Heart right ventricle (tissue), 16 donors: ENCODE results near the gene ADGRG7. TPM values are rescaled to one million over a fixed set of nuclear protein-coding genes. Genes with fewer than 3 reads are reported as not detected.

Experiments used
- ATAC-seq, 8 donors: fragments of 200-7000 bp; cut with Tn5 transposase; one replicate each; pipeline ENCODE4 v1.9.1; 2020; ENCODE audit warnings: mild to moderate bottlenecking in 8 of 8, moderate library complexity in 8 of 8, moderate number of reproducible peaks in 1 of 8
- DNase-seq, 2 donors: peaks; one replicate each; pipeline ENCODE4 v3.0.0-alpha.2; 2020
- H3K27ac ChIP-seq, 10 donors: fragments of 200-600 bp; sonication (generic) in 2 of 10; one replicate each; pipeline versions ENCODE4 v1.5.0 to v1.8.0; 2020 to 2022; ENCODE audit warnings: mild to moderate bottlenecking in 3 of 10
- H3K27me3 ChIP-seq, 7 donors: fragments of 200-600 bp; one replicate each; pipeline ENCODE4 v1.8.0; 2021 to 2022; ENCODE audit warnings: mild to moderate bottlenecking in 2 of 7
- H3K36me3 ChIP-seq, 9 donors: fragments of 200-600 bp; sonication (generic) in 1 of 9; one replicate each; pipeline versions ENCODE4 v1.5.0 to v1.8.0; 2020 to 2022; ENCODE audit warnings: mild to moderate bottlenecking in 2 of 9
- H3K4me1 ChIP-seq, 9 donors: fragments of 200-600 bp; sonication (generic) in 1 of 9; one replicate each; pipeline versions ENCODE4 v1.5.0 to v1.8.0; 2020 to 2022; ENCODE audit warnings: mild to moderate bottlenecking in 4 of 9
- H3K4me3 ChIP-seq, 10 donors: fragments of 200-600 bp; sonication (generic) in 2 of 10; one replicate each; pipeline versions ENCODE4 v1.5.0 to v1.8.0; 2020 to 2022; ENCODE audit warnings: mild to moderate bottlenecking in 7 of 10, moderate library complexity in 2 of 10
- H3K9me3 ChIP-seq, 11 donors: fragments of 200-600 bp in 10 of 11; sonication (generic) in 2 of 11; one replicate each; pipeline versions ENCODE4 v1.5.0 to v1.8.0; 2013 to 2022; ENCODE audit warnings: mild to moderate bottlenecking in 2 of 11, control low read depth in 1 of 11, moderate library complexity in 1 of 11
- WGBS, 2 donors: extraction: QIAGEN DNeasy Blood & Tissue Kit; methylation state at CpG; one replicate each; pipeline ENCODE4 v1.1.7; 2013; ENCODE audit warnings: inconsistent platforms in 1 of 2; 5-methylcytosine and 5-hydroxymethylcytosine counted together
- intact Hi-C, 10 donors: fragments of 100-400 bp; cut with DNase I; formaldehyde crosslinking; loops; one replicate each; pipeline versions ENCODE4 v1.11.1 to v1.14.2; 2022
- polyA plus RNA-seq, 2 donors: library from polyadenylated mRNA; stranded (reverse); fragments of 200-250 nt; gene quantifications; one replicate each; pipeline ENCODE4 v1.2.3, GENCODE V29; 2013
- total RNA-seq, 10 donors: library from RNA; stranded (reverse); fragmentation: NEBNext Ultra II Directional in 3 of 10; extraction: Animal tissue kit (Norgen Biotek cat#: 25700) in 3 of 10; gene quantifications; one replicate each; pipeline versions ENCODE4 v1.2.1 to v1.2.4, GENCODE V29; 2021 to 2023
- TF ChIP-seq, protein P1 (sequence below), 9 donors: fragments of 200-600 bp; sonication (generic) in 2 of 9; IDR thresholded peaks; one replicate each; pipeline versions ENCODE4 v1.5.0 to v1.8.0; 2021 to 2022; ENCODE audit warnings: antibody characterized with exemption in 9 of 9, mild to moderate bottlenecking in 5 of 9, moderate library complexity in 1 of 9
- donor health status: Arrhythmogenic right ventricular cardiomyopathy.
- donor health status: ischemic (EF 13 %, LVEDD 7.1; RV severe dilation, severe dysfunction).
- donor health status: healthy with polysubstance abuse.
- donor health status: DM: no; HTN: yes; CAD: no.
- donor health status: DM: no; HTN: no; CAD: no.
- donor health status: ischemic (EF 25% LVEDD 6.9; RV normal size, moderate dysfunction).
- donor health status: ischemic (EF 25% LVEDD 5.7; RV mildly dilated, moderate dysfunction).
- donor health status: healthy.
- donor health status: DM: yes; HTN: yes; CAD: no.
- donor health status: Ischemic cardiomyopathy.
- donor health status: ischemic (EF 35%, LVEDD 5.7; RV mildly dilated, moderate dysfunction).
- donor health status: nonischemic (EF 11% LVEDD 7.7; RV severe dilation, severe dysfunction).
- donor health status: DM: yes; HTN: yes; CAD: no.
- donor health status: PGD.
- donor health status: ischemic (EF 29% LVEDD 5.4; RV normal size, mild dysfunction).
- donor health status: nonischemic (EF 23%, LVEDD 6.1; RV moderate dilation, normal function).

Gene ADGRG7
- total and polyA plus RNA-seq, 12 donors = 0.30 TPM; not detected in 11

DNA sequence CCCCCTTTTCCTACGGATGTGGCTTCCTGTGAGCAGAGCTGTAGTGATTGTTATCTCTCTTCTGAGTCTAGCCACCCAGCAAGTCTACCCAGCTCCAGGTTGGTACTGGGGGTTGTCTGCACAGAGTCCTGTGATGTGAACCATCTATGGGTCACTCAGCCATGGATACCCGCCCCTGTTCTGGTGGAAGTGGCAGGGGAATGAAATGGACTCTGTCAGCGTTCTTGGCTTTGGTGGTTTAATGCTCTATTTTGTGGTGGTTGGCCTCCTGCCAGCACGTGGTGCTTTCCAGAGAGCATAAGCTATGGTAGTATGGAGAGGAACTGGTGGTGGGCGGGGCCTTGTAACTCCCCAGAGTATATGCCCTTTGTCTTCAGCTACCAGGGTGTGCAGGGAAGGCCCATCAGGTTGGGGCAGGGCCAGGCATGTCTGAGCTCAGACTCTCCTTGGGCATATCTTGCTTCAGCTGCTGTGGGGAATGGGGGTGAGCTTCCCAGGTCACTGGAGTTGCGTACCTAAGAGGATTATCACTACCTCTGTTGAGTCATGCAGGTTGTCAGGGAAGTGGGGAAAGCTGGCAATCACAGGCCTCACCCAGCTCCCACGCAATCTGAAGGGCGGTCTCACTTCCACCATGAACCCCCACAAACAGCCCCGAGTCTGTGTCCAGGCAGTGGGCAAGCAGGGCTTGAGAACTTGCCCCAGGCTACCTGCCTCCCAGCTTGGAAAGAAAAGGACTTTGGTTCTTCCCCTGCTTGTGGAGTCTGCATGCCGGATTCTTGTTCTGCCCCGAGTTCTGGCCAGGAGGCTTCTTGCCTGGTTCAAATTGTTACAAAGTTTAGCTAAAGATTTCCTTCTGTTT lies 9.0 kb upstream of the ADGRG7 start:
- intact Hi-C loops = no loop called here
- H3K4me3 ChIP-seq = no peak overlapping the region
- H3K36me3 ChIP-seq = no peaks in the 10 kb centered on the region
- ATAC-seq = no peak
- peaks cover 0 to 3% (median 0%) of the 10 kb centered on the region in 7 donors for H3K27me3 ChIP-seq
- H3K4me1 ChIP-seq = peaks cover 0 to 18% (median 0%) of the 10 kb centered on the region in 9 donors
- TF ChIP-seq, protein P1, sequence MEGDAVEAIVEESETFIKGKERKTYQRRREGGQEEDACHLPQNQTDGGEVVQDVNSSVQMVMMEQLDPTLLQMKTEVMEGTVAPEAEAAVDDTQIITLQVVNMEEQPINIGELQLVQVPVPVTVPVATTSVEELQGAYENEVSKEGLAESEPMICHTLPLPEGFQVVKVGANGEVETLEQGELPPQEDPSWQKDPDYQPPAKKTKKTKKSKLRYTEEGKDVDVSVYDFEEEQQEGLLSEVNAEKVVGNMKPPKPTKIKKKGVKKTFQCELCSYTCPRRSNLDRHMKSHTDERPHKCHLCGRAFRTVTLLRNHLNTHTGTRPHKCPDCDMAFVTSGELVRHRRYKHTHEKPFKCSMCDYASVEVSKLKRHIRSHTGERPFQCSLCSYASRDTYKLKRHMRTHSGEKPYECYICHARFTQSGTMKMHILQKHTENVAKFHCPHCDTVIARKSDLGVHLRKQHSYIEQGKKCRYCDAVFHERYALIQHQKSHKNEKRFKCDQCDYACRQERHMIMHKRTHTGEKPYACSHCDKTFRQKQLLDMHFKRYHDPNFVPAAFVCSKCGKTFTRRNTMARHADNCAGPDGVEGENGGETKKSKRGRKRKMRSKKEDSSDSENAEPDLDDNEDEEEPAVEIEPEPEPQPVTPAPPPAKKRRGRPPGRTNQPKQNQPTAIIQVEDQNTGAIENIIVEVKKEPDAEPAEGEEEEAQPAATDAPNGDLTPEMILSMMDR (IDR thresholded peaks at IDR 0.05) = no peak
- H3K27ac ChIP-seq = no peak overlapping the region
- no peak for DNase-seq
- peaks cover 0 to 5% (median 0%) of the 10 kb centered on the region in 11 donors for H3K9me3 ChIP-seq
- 74 to 77% methylated on average over 11 of the region's 11 CpGs for WGBS, 2 donors

DNA sequence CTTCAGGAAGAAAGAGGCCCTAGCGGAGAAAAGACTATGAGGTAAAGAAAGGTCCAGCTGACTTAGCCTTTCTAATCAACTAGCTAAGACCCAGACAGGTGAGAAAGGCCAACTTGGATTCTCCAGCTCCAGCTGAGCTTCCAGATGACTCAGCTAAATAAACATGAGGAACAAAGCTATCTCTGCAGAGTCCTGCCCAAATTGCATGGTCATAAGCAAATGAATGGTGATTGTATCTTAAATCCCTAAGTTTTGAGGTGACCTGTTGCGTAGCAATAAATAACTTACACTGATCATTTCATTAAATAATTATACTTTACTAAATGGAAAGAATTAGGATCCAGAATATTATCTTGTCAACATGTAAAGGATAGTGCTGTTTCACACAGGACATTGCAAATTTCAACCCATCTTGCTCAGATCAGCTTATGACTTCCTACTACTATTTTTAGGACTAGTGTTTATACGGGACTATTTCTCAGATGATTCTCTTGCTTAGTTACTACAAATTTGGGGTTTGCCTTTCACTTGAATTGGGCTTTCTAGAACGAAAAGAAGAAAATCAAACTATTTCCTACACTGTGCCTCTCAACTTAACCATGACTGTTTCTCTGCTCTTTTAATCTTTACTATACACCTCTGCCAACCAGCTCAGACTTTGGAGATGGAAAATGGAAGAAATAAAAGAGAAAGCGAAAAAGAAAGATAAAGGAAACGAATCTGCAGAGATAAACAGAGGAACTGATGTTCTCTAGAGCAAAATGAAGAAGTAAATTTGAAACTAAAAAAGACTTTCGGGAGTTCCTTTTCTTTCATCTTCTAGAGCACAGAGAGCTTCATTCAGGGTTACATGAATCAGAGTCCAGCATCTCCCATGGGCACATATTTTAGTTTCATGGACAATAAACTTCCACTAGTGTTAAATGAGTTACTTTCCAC lies 6.6 kb upstream of the ADGRG7 start:
- Histone ChIP-seq H3K27me3 (peaks cover 0 to 7% (median 0%) of the 10 kb centered on the region in 7 donors), H3K36me3 (no peaks in the 10 kb centered on the region), H3K4me3 (peak overlapping the region in 6 of 10 donors; percentile 2 to 32 (median 16)), H3K27ac (peak overlapping the region in 4 of 10 donors; percentile 9 to 61 (median 30)), H3K4me1 (peaks cover 0 to 18% (median 0%) of the 10 kb centered on the region in 9 donors), H3K9me3 (peaks cover 0 to 5% (median 0%) of the 10 kb centered on the region in 11 donors)
- 52 to 60% methylated on average over 7 of the region's 7 CpGs for WGBS, 2 donors
- TF ChIP-seq, protein P1 (IDR thresholded peaks at IDR 0.05) = no peak
- ATAC-seq (peak in 1 of 8 donors; percentile 55), DNase-seq (no peak)
- intact Hi-C loops = no loop called here

DNA sequence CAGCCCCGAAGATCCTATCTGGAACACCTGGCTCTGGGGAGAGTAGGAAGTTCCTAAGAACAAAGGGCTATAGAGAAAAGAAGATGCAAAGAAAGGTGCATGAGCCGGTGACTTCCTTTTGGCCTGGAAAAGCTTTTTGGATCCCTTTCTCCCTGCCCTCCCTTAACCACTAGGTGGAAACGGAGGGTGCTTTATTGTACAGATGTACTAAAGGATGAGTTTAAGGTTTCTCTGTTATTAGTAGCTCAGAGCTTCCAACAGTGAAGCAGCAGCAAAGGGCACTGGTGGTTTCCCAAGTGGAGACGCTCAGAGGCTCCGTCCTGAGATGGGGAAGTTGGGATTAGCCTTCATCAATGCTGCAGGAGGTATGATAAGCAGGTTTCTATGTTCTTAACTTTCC lies 5.9 kb upstream of the ADGRG7 start:
- ATAC-seq = peak in 3 of 8 donors; percentile 21 to 49 (median 37)
- H3K4me3 ChIP-seq = peak overlapping the region in 6 of 10 donors; percentile 2 to 32 (median 16)

More for the DNA sequence above, 5.9 kb upstream of the ADGRG7 start:
- TF ChIP-seq, protein P1 (IDR thresholded peaks at IDR 0.05) = peak in 4 of 9 donors; percentile 22 to 33 (median 26)
- Histone ChIP-seq H3K4me1 (peaks cover 0 to 18% (median 0%) of the 10 kb centered on the region in 9 donors), H3K36me3 (no peaks in the 10 kb centered on the region), H3K27ac (peak overlapping the region in 3 of 10 donors; percentile 9 to 61 (median 26)), H3K9me3 (peaks cover 0 to 5% (median 0%) of the 10 kb centered on the region in 11 donors), H3K27me3 (peaks cover 0 to 7% (median 0%) of the 10 kb centered on the region in 7 donors)
- DNase-seq = no peak
- intact Hi-C loops = no loop called here
- 34 to 39% methylated on average over 5 of the region's 5 CpGs for WGBS, 2 donors
